Measurements from ENCODE around the gene MLC1.

MLC1 gene

GRCh38 chr22:50057278-50058060, 27.8 kb downstream of the MLC1 start:
- FAIRE-seq, result no peak

DNA sequence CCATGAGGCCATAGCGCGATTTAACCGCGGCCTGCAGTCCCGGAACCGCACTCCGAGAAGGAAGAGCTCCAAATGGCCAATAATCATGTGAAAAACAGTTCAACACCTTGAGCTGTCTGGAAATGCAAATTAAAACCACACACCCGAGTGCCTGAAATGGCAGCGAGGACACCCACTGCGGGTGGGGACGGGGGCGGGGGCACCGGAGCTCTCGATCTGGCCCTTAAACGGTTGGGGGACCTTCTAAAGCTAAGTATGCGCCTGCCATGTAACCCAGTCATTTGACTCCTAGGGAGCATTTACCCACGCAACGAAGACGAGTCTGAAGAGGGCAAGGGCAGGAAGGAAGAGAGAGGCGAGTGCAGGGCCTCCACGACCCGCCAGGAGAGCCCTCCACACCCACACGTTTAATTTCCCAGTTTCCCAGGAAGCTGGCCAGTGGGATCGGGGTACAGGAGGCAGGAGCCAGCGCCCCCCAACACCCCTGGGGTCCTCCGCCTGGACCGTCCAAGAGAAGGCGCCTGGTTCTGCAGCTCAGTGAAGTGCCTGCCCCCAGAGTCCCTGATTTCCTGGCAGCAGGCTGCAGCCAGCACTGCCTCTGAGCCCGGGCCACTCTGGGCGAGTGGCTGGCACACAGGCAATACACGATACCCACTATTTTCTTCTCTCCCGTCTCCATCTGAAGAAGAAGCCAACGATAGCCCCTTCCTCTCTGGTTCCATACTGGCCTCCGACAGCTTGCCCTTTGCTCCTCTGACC, 28.8 kb downstream of the MLC1 start:
- FAIRE-seq, result no peak

DNA sequence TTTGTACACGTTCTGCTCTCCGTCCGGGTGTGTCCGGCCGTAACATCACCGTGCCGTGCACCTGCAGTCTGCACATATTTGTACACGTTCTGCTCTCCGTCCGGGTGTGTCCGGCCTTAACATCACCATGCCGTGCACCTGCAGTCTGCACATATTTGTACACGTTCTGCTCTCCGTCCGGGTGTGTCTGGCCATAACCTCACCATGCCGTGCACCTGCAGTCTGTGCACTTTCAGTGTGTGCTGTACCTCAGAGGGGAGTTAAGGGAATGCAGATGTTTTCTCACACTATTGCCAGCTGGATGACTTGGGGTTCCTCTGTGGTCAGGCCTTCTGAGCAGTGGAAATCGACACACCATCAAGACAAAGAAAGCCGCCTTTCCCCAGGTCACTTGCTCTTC, 31.4 kb downstream of the MLC1 start:
- FAIRE-seq, result no peak

- no peak for FAIRE-seq
Measured at GRCh38 chr22:50051930-50052329, 33.3 kb downstream of the MLC1 start.

DNA sequence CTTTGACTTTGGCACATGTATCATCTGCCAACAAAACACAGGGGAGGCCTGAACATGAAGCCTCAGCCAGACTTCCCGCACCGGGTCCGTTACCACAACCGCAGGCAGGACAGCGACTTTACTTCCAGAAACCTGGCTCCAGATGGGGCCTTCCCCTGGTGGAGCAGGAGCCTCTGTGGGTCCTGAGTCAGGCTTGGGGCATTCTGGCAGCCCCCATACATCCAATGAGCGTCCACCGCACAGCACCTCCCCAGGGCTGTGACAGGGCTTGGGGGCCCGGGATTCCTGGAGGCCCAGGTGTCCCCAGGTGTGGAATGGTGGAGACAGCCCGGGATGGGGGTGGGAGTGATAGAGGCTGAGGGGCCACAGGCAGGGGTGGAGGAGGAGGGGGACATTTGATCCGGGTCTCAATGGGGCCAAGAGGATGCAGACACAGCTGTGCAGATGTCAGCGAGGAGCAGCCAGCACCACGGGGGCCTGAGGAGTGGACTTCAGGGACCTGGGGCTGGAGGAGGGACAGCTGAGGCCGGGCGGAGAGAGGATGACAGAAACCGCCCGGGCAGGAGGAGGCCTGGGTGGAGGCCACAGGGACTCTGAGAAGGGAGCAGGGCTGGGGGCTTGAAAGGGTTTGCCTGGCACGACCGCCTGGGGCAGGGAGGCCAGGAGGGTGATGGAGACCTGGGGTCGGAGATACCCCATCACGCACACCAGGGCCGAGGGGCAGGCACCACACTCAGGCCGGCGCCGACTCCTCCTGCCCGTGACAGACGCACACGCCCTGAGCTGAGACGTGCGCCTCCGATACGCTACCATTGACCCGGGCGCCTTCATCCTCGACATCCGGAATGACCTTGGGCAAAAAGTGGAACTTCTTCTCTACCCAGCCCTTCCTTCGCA, 35.7 kb downstream of the MLC1 start:
- no peak for FAIRE-seq

DNA sequence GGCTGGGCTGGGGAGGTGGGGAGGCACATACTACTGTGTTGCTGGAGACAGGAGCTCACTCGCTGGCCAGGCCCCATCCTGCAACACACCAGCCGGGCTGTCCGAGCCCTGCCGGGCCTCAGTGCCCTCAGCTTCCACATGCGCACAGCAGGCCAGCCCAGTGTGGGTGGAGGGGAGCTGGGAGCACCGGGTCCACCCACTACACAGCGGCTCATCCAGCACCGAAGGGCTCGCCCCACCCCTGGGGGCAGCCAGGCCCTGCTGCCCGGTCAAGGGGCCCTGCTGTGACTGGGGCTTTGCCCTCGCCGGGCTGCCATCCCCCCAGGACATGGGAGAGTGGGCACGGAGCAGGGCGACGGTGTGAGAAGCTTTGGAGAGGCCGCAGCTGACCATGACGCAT, 36.4 kb downstream of the MLC1 start:
- FAIRE-seq, result no peak

- FAIRE-seq, result no peak
Measured at GRCh38 chr22:50048061-50048765, 37.0 kb downstream of the MLC1 start.

DNA sequence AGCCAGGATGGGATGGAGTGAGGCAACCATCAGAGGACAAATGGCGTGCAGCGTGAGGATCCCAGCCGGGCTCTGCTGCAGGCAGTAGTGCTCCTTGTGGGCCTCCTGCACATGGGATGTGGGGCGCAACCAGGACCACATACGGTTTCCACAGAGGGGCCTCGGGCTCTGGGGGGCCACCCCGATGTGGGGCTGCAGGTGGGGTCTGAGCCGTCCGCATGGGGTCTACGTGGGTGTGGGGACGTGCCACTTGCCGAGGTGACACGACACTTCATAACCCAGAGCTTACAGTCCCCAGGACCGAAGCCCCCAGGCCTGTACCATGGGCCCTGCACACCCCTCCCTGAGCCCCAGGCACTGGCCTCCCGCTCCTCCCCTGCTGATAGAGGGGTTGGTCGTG, 37.9 kb downstream of the MLC1 start:
- FAIRE-seq, result no peak

DNA sequence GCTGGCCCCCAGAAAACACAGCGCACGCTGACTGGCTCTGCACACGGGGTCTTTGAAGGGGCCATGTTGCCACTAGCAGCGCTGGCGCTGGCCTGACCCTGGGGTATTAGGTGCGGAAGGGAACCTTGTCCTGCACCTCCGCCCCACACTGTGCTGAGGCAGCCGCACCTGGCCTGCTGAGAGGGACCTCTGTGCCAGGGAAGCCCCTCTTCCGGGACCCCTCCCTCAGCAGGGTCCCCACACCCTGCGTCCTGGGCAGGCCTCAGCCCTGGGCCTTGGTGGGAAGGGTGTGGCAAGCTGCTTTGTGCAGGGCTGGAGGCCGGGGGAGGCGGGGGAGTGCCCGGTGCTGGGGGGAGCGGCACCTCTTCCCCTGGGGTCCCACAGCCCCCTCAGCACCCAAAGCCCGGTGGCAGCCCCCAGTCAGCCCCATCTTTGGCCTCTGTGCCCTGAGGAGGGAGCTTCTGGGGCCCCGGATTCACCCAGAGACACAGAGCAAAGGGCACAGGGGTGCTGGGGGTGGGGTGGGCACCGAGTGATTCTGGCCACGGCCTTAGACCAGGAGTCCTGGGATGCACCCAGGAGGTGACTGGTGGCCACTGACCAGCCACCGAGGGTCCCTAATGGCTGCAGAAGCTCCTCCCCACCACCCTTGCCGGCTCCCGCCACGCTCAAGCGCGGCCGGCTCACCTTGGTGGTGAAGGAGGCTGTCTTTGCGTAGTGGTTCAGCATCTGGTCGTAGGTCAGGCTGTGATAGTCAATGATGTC, 38.6 kb downstream of the MLC1 start:
- no peak for FAIRE-seq

GRCh38 chr22:50046019-50046415, 39.2 kb downstream of the MLC1 start:
- FAIRE-seq, result no peak

DNA sequence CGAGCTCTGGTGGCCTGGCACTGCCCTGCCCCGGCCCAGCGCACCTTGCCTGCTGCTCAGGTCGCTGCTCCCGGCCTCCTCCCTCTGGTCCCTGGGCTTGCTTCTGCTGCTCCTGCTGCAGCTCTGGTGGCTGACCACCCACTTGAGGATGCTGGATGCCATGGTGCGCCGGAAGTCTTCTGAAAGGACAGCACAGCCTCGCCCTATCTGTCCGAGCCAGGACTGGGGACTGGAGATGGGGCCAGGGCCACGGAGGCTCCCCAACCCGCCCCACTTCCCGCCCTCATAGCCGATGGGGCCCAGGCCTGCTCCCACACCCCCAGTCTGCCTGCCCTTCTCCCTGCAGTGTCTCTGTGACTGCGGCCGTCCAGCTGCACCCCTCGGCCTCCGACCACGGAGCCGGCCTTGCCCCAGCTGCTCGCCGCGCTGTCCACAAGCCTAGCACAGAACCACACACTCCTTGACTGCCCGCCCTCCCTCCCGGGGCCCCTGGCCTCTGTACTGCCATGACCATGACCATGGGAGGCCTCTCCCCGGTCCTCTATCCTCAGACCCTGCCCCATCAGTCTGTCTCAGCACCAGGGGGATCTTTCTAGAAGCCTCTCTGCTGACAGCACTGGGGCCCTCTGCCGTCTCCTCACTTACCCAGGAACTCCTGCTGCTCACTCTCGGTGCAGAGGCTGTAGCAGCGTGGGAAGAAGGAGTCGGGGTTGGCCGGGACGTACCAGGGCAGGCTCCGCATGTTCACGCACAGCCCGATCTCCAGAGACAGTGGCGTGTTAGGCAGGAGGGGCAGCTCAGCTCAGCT, 39.8 kb downstream of the MLC1 start:
- FAIRE-seq, result no peak

DNA sequence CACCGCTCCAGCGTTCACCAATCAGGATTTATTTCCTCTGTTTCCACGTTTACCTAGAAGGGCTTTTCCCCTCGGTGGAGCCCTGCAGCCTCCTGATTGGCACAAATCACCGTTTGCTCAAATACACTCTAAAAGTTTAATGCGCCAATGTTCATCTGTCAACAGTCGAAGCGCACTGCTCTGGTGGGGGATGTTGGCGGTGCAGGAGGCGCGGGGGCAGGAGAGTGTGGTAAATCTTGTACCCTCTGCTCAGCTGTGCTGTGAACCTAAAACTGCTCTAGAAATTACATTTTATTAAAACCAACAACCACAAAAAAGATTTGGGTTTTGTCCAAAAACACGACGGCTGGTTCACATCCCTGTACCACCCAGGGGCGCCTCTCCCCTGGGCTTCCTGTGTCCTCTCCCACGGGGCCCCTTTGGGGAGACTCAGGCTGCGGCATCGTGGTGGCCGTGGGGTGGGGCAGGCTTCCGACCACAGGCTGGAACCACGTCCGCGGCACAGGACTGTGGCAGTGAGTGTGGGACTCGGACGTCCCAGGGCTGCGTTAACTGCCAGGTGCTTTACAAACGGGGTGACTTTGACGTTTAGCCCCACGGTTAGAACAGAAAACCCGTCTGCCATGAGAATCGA, 40.6 kb downstream of the MLC1 start:
- no peak for FAIRE-seq

GRCh38 chr22:50041361-50042065, 43.7 kb downstream of the MLC1 start:
- FAIRE-seq, result no peak

GRCh38 chr22:50040717-50041116, 44.5 kb downstream of the MLC1 start:
- no peak for FAIRE-seq

- no peak for FAIRE-seq
Measured at GRCh38 chr22:50039669-50040443, 45.4 kb downstream of the MLC1 start.

DNA sequence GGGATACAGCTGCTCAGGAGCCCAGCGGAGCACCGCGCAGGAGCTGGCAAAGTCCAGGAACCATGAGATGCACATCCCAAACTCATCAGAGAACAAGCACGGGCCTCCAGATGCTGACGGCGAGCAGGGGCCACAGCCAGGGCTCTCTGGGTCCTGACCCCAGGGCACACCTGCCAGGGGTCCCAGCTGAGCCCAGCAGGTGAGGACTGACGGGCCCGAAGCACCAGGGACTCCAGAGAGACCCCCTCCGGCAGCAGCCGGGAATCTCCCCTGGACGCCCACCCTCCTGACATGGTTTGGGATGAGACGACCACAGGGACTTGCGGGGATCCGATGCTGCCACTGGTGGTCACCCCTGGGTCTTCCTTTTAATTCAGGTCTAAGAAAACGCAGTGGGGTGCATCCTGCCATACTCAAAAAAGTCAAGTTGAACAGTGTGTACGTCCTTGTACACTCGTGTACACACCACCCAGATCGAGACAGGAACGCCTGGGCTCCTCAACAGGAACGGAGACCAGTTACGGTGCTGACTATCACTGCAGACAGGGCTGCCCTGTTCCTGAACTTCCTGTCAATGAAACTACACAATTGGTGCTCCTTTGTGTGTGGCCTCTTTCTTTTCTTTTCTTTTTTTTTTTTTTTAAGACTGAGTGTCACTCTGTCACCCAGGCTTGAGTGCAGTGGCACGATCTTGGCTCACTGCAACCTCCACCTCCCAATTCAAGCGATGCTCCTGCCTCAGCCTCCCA, 49.1 kb downstream of the MLC1 start:
- FAIRE-seq, result no peak

GRCh38 chr22:50035131-50035881, 49.9 kb downstream of the MLC1 start:
- no peak for FAIRE-seq
